Prostate gland (tissue), 2 donors: ENCODE measurements around the gene GOLGA6L24. TPM values are rescaled to one million over a fixed set of nuclear protein-coding genes. Genes with fewer than 3 reads are reported as not detected.
"Not testable (repeated sequence)": the region's sequence is repeated elsewhere in the genome, so short reads cannot be mapped to it uniquely, and the experiment has no call there.

Experiments
- DNase-seq: peaks from one replicate; pipeline ENCODE4 v3.0.0-alpha.2; 2019; ENCODE audit warnings: low spot score
- H3K27ac ChIP-seq, 2 donors: fragments of 200-600 bp; sonication (generic); 2 replicates each; pipeline ENCODE4 v1.5.1; 2017 to 2019
- H3K27me3 ChIP-seq: fragments of 200-600 bp; sonication (generic); replicated peaks from 2 replicates; pipeline ENCODE4 v1.5.1; 2019; ENCODE audit not compliant: insufficient read depth
- H3K36me3 ChIP-seq, 2 donors: fragments of 200-600 bp; sonication (generic); 1 replicate in 1 of 2; 2 replicates in 1 of 2; pipeline versions ENCODE4 v1.5.1 to v1.8.1; 2017 to 2019
- H3K4me1 ChIP-seq: fragments of 200-600 bp; sonication (generic); replicated peaks from 2 replicates; pipeline ENCODE4 v1.5.1; 2019
- H3K4me3 ChIP-seq, 2 donors: fragments of 200-600 bp; sonication (generic); 2 replicates each; pipeline ENCODE4 v1.5.1; 2017 to 2019
- H3K9me3 ChIP-seq: fragments of 200-600 bp; sonication (generic); 2 replicates; pipeline ENCODE4 v1.5.1; 2017
- WGBS: methylation state at CpG from one replicate; pipeline ENCODE4 v1.1.5; 2018; 5-methylcytosine and 5-hydroxymethylcytosine counted together
- intact Hi-C: fragments of 100-400 bp; cut with DNase I; formaldehyde crosslinking; loops from one replicate; pipeline ENCODE4 v1.14.2; 2022
- total RNA-seq, 2 donors: library from RNA; depleted of rRNA; stranded (reverse); fragments of >200 nt; gene quantifications; one replicate each; pipeline ENCODE4 v1.1.0, GENCODE V29; 2016

The GOLGA6L24 gene
- under 1 TPM in 1 of 2 donors, not detected in 1; 0.62 TPM for total RNA-seq

- H3K4me1 ChIP-seq, H3K4me3 ChIP-seq, H3K27me3 ChIP-seq, DNase-seq, intact Hi-C loops, H3K36me3 ChIP-seq, H3K9me3 ChIP-seq, H3K27ac ChIP-seq: not testable (repeated sequence)
- no CpG with 5 or more reads among the region's 7 CpGs for WGBS
These were observed at the start of gene GOLGA6L24 for GRCh38 chr15:28357984-28358383. Gene GOLGA6L24 (minus strand): TSS chr15:28358084. CDS start chr15:28358023, 61 bp downstream.

GRCh38 chr15:28402774-28403435 is 45.0 kb upstream of the GOLGA6L24 start:
- DNase-seq, intact Hi-C loops, H3K27ac ChIP-seq, H3K9me3 ChIP-seq, H3K4me3 ChIP-seq, H3K36me3 ChIP-seq, H3K4me1 ChIP-seq, H3K27me3 ChIP-seq: not testable (repeated sequence)
- no CpG with 5 or more reads among the region's 64 CpGs for WGBS

GRCh38 chr15:28396022-28396421 is 38.1 kb upstream of the GOLGA6L24 start:
- H3K36me3 ChIP-seq, H3K4me3 ChIP-seq, intact Hi-C loops, H3K27me3 ChIP-seq, H3K9me3 ChIP-seq, H3K4me1 ChIP-seq, H3K27ac ChIP-seq, DNase-seq: not testable (repeated sequence)
- no CpG with 5 or more reads among the region's 11 CpGs for WGBS

GRCh38 chr15:28380053-28380452 is 22.2 kb upstream of the GOLGA6L24 start:
- H3K4me3 ChIP-seq, H3K36me3 ChIP-seq, intact Hi-C loops, H3K27ac ChIP-seq, H3K4me1 ChIP-seq, H3K27me3 ChIP-seq, DNase-seq, H3K9me3 ChIP-seq: not testable (repeated sequence)
- WGBS, result 50% methylated on average over 2 of the region's 3 CpGs

- H3K4me3 ChIP-seq, H3K27me3 ChIP-seq, H3K4me1 ChIP-seq, H3K36me3 ChIP-seq, intact Hi-C loops, H3K9me3 ChIP-seq, DNase-seq, H3K27ac ChIP-seq: not testable (repeated sequence)
- no CpG with 5 or more reads among the region's 8 CpGs for WGBS
These were observed 20.5 kb upstream of the GOLGA6L24 start, which contains the start of gene GOLGA8F for GRCh38 chr15:28378364-28378763. Gene GOLGA8F (plus strand): TSS chr15:28378664. CDS start chr15:28378762, 98 bp downstream.

- WGBS, result no CpG with 5 or more reads among the region's 17 CpGs
- H3K36me3 ChIP-seq, H3K9me3 ChIP-seq, DNase-seq, H3K27me3 ChIP-seq, intact Hi-C loops, H3K4me3 ChIP-seq, H3K4me1 ChIP-seq, H3K27ac ChIP-seq: not testable (repeated sequence)
These were observed 7.6 kb upstream of the GOLGA6L24 start for GRCh38 chr15:28365502-28365901.

GRCh38 chr15:28322129-28322588 is 35.7 kb downstream of the GOLGA6L24 start, which contains the start of gene HERC2:
Gene HERC2 (minus strand): TSS chr15:28322179. CDS start chr15:28321433, 746 bp downstream.
- WGBS, result no CpG with 5 or more reads among the region's 52 CpGs
- H3K36me3 ChIP-seq, H3K27me3 ChIP-seq, intact Hi-C loops, H3K9me3 ChIP-seq, H3K27ac ChIP-seq, DNase-seq, H3K4me1 ChIP-seq: not testable (repeated sequence)
- H3K4me3 ChIP-seq, result peak within 1 kb of the TSS; percentile 19 to 21

- DNase-seq, H3K4me1 ChIP-seq, intact Hi-C loops, H3K27me3 ChIP-seq, H3K27ac ChIP-seq, H3K36me3 ChIP-seq, H3K9me3 ChIP-seq: not testable (repeated sequence)
- H3K4me3 ChIP-seq, result peak overlapping the region; percentile 19 to 21
- 0% methylated on average over 14 of the region's 39 CpGs for WGBS
These were observed 36.4 kb downstream of the GOLGA6L24 start for GRCh38 chr15:28321358-28322078.

GRCh38 chr15:28319725-28320124 is 38.2 kb downstream of the GOLGA6L24 start:
- H3K27me3 ChIP-seq, H3K4me1 ChIP-seq, H3K9me3 ChIP-seq, intact Hi-C loops, H3K36me3 ChIP-seq, DNase-seq, H3K27ac ChIP-seq, H3K4me3 ChIP-seq: not testable (repeated sequence)
- WGBS, result 86% methylated on average over 1 of the region's 1 CpG

- DNase-seq, H3K9me3 ChIP-seq, H3K27me3 ChIP-seq, intact Hi-C loops, H3K4me1 ChIP-seq, H3K27ac ChIP-seq, H3K4me3 ChIP-seq, H3K36me3 ChIP-seq: not testable (repeated sequence)
- WGBS, result no CpG with 5 or more reads among the region's 3 CpGs
These were observed 39.1 kb downstream of the GOLGA6L24 start for GRCh38 chr15:28318828-28319227.

GRCh38 chr15:28318122-28318521 is 39.8 kb downstream of the GOLGA6L24 start:
- H3K4me1 ChIP-seq, H3K4me3 ChIP-seq, H3K27ac ChIP-seq, intact Hi-C loops, DNase-seq, H3K36me3 ChIP-seq, H3K27me3 ChIP-seq, H3K9me3 ChIP-seq: not testable (repeated sequence)
- 89% methylated on average over 12 of the region's 13 CpGs for WGBS

- intact Hi-C loops, H3K4me1 ChIP-seq, H3K27ac ChIP-seq, H3K4me3 ChIP-seq, DNase-seq, H3K27me3 ChIP-seq, H3K36me3 ChIP-seq, H3K9me3 ChIP-seq: not testable (repeated sequence)
- WGBS, result 93% methylated on average over 7 of the region's 7 CpGs
These were observed 40.9 kb downstream of the GOLGA6L24 start for GRCh38 chr15:28316958-28317357.
